ENCODE results near the gene THEM4.

GRCh38 chr1:151918819-151919610, 9.7 kb upstream of the THEM4 start:
- no peak for TF ChIP-seq EZH2 (IDR thresholded peaks at IDR 0.05; ENCODE audit: borderline replicate concordance, low read depth, low read length, poor library complexity, severe bottlenecking)
- TF ChIP-seq, protein P1, sequence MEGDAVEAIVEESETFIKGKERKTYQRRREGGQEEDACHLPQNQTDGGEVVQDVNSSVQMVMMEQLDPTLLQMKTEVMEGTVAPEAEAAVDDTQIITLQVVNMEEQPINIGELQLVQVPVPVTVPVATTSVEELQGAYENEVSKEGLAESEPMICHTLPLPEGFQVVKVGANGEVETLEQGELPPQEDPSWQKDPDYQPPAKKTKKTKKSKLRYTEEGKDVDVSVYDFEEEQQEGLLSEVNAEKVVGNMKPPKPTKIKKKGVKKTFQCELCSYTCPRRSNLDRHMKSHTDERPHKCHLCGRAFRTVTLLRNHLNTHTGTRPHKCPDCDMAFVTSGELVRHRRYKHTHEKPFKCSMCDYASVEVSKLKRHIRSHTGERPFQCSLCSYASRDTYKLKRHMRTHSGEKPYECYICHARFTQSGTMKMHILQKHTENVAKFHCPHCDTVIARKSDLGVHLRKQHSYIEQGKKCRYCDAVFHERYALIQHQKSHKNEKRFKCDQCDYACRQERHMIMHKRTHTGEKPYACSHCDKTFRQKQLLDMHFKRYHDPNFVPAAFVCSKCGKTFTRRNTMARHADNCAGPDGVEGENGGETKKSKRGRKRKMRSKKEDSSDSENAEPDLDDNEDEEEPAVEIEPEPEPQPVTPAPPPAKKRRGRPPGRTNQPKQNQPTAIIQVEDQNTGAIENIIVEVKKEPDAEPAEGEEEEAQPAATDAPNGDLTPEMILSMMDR (conservative IDR thresholded peaks at IDR 0.05; ENCODE audit: low read depth, low read length), result no peak

All from A673 (cell line).